LoVo (cell line): ENCODE data around the gene MCF2L.
"Not testable (repeated sequence)": the region's sequence is repeated elsewhere in the genome, so short reads cannot be mapped to it uniquely, and the experiment has no call there.

Experiments used
- DNase-seq: peaks from one replicate; pipeline ENCODE4 v3.0.0-alpha.2; 2016; ENCODE audit warnings: low spot score

Gene MCF2L

DNA sequence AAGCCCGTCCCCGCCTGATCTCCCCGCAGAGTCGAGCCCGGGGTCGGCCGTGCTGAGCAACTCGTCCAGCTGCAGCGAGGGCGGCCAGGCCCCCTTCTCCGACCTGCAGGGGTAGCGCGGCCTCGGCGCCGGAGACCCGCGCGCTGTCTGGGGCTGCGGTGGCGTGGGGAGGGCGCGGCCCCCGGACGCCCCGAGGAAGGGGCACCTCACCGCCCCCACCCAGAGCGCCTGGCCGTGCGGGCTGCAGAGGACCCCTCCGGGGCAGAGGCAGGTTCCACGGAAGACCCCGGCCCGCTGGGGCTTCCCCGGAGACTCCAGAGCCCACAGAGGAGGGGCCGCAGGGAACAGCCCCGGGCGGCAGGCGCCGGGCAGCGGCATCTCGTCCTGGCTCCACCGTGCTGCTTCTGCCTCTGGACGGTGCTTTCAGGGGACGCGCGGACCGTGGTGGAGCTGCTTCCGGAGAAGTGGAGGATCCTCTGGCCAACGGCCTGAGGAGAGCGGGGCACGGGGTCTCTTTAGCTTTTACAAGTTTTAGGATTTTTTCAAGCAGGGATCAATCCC, 127.8 kb downstream of the MCF2L start:
- DNase-seq, result no peak

- no peak for DNase-seq
These were observed 128.6 kb downstream of the MCF2L start for GRCh38 chr13:113097651-113098050.

GRCh38 chr13:113098162-113098732, 129.2 kb downstream of the MCF2L start:
- no peak for DNase-seq

DNA sequence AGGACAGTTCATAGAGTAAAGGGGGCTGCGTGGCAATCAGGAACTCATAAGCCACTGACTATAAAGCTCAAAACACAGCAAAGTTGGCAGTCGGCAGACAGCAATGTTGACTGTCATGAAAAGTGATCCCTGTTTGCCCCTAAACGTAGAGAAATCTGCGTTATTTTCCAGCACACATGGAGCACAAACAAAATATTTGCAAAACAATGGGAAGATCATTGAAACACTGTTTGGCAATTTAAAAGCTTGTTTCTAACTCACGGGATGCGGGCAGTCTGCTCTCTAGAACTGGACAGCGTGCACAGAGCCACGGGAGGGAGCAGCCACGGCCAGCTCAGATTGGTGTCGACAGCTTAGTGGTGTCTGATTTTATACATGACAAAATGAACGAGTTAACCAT, 130.1 kb downstream of the MCF2L start:
- no peak for DNase-seq

GRCh38 chr13:113102302-113102701, 133.3 kb downstream of the MCF2L start:
- not testable (repeated sequence) for DNase-seq

DNA sequence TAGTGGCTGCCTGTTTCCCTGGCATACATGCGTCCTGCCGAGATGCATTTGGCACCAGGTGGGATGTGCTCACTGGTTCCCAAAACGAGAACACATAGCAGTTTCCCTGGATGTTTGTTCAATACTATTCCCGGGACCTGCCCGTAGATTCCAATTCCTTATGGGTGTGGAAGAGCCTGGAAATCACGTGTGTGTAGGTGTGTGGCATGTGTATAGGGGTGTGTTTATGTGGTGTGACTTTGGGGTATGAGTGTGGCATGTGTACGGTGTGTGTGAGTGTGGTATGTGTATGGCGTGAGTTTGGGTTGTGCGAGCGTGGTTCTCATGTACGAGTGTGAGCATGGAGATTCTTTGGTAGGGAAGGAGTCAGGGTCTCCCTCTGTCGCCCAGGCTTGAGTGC, 133.7 kb downstream of the MCF2L start:
- DNase-seq, result no peak

DNA sequence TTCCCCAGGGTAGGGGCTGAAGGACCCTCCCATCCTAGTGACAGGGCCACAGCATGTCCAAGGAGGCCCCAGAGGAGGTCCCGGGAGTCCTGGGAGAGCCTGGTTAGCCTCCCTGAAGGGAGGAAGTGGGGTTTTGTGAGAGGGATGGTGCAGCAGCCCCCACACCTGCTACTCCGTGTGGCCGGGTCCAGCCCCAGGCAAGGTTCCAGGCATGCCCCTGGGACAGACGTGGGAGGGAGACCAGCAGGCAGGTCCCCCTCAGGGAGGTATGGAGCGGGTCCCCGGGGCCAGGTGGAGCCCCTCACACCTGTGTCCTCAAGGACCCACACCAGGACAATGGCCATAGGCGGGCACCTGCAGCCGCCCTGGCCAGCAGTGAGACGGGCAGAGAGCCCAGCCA, 134.6 kb downstream of the MCF2L start:
- no peak for DNase-seq

DNA sequence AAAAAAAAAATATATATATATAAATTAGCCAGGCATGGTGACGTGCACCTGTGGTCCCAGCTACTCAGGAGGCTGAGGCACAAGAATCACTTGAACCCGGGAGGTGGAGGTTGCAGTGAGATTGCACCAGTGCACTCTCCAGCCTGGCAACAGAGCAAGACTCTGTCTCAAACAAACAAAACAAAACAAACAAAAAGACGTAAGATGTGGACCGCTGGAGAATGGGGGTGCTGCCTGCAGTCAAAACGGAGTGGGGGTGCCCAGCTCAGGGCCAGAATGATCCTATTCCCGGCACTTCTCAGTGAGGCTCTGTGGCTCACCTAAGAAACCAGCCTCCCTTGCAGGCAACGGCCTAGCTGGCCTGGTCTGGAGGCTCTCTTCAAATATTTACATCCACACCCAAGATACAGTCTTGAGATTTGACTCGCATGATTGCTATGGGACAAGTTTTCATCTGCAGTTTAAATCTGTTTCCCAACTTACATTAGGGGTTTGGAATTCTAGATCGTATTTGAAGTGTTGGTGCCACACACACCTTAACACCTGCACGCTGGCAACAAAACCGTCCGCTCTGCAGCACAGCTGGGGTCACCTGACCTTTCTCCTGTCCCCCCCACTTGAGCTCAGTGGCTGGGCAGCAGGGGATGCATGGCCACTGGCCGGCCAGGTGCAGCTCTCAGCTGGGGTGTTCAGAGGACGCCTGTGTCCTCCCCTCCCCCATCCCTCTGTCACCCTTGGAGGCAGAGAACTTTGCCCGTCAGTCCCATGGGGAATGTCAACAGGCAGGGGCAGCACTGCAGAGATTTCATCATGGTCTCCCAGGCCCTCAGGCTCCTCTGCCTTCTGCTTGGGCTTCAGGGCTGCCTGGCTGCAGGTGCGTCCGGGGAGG, 136.3 kb downstream of the MCF2L start, which contains the start of gene F7:
Gene F7 (plus strand): TSS at position 760 of the 889 bp plus-strand sequence. CDS start 51 bp downstream, at position 811.
- no peak for DNase-seq

- DNase-seq, result no peak
These were observed 137.0 kb downstream of the MCF2L start for GRCh38 chr13:113105921-113106452.

DNA sequence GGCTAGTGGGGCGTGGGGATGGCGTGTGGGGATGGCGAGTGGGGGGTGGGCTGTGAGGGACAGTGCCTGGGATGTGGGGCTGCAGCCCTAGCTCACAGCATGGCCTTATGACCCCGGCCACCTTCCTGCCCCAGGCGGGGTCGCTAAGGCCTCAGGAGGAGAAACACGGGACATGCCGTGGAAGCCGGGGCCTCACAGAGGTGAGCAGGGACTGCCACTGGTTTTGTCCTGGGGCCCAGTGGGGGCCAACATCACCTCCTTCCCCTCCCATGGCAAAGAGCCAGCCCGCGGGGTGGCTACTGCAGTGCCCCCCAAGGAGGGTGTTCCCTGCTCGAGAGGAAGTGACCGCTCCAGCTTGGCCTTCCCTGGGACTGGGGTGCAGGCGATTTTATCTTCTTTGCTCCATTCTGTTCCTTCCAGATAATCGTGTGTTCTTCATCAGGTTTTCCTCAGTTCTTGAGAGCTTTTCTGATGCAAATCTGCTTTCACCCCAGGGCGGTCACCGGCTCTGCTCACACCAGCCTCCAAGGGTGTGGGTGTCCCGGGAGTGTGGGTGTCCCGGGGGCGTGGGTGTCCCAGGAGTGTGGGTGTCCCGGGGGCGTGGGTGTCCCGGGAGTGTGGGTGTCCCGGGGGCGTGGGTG, 137.8 kb downstream of the MCF2L start:
- no peak for DNase-seq

- not testable (repeated sequence) for DNase-seq
These were observed 139.5 kb downstream of the MCF2L start for GRCh38 chr13:113108521-113108920.

DNA sequence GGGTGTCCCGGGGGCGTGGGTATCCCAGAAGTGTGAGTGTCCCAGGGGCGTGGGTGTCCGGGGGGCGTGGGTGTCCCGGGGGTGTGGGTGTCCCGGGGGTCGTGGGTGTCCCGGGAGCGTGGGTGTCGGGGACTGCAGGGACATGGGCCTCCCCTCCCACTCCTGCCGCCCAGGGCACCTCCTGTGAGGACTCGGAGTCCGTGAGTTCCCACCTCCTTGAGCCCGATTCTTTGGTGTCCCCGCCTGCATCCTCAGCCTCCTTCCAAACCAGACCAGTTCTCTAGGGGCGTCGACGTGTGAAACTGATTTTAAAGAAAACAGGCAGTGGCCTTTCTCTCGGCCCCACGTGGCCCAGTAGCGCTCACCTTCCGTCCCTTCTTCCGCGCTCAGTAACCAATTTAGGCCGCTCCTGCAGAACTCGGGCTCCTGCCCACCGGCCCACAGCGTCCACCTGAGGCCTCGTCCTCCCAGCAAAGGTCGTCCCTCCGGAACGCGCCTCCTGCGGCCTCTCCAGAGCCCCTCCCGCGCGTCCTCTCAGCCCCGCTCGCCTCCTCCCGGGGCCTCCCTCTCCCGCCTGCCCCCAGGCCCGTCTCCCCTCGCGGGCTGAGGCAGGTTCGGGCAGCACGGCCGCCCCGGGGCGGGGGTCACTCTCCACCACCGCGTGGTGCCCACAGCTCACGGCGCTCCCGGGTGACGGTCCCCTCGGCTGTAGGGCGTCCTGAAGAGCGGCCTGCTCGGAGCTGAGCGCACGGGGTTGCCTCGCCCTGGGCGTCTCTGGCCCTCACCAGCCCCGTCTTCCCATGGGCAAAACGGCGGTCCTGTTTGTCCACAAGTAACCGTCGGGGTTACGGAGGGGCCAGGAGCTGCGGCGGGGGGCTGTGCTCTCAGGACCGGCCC, 140.4 kb downstream of the MCF2L start:
- no peak for DNase-seq

- no peak for DNase-seq
These were observed 141.2 kb downstream of the MCF2L start for GRCh38 chr13:113110048-113110851.

- no peak for DNase-seq
These were observed 141.9 kb downstream of the MCF2L start for GRCh38 chr13:113110852-113111315.

DNA sequence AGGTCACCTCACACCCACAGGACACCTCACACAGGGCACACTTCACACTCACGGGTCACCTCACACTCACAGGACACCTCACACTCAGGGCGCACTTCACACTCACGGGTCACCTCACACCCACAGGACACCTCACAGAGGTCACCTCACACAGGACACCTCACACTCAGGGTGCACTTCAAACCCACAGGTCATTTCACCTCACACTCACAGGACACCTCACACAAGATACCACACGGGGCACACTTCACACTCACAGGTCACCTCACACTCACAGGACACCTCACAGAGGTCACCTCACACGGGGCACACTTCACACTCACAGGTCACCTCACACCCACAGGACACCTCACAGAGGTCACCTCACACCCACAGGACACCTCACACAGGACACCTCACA, 142.8 kb downstream of the MCF2L start:
- not testable (repeated sequence) for DNase-seq

DNA sequence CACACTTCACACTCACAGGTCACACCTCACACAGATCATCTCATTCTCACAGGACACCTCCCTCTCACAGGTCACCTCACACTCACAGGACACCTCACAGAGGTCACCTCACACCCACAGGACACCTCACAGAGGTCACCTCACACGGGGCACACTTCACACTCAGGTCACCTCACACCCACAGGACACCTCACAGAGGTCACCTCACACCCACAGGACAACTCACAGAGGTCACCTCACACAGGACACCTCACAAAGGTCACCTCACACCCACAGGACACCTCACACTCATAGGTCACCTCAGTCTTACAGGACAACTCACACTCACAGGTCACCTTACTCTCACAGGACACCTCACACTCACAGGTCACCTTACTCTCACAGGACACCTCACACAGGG, 143.5 kb downstream of the MCF2L start:
- not testable (repeated sequence) for DNase-seq

- no peak for DNase-seq
These were observed 144.2 kb downstream of the MCF2L start for GRCh38 chr13:113112893-113113845.

- DNase-seq, result no peak
These were observed 144.8 kb downstream of the MCF2L start for GRCh38 chr13:113113846-113114271.
